Spleen (tissue), 11 donors: ENCODE data around the gene TLE1. TPM values are rescaled to one million over a fixed set of nuclear protein-coding genes. Genes with fewer than 3 reads are reported as not detected.

Source experiments
- DNase-seq: peaks from one replicate; pipeline ENCODE4 v3.0.0-alpha.2; 2020
- H3K27ac ChIP-seq, 8 donors: fragments of 200-600 bp; sonication (generic) in 7 of 8; 1 replicate in 4 of 8; 2 replicates in 4 of 8; pipeline versions ENCODE4 v1.5.0 to v1.8.0; 2016 to 2021; ENCODE audit warnings: inconsistent platforms in 4 of 8, mild to moderate bottlenecking in 4 of 8, moderate library complexity in 1 of 8
- H3K27me3 ChIP-seq, 7 donors: fragments of 200-600 bp; sonication (generic) in 6 of 7; replicated peaks in 1 of 7; 1 replicate in 4 of 7; 2 replicates in 3 of 7; pipeline versions ENCODE4 v1.5.0 to v1.8.0; 2016 to 2021; ENCODE audit warnings: inconsistent platforms in 3 of 7, mild to moderate bottlenecking in 1 of 7
- H3K36me3 ChIP-seq, 6 donors: fragments of 200-600 bp; sonication (generic) in 5 of 6; 1 replicate in 4 of 6; 2 replicates in 2 of 6; pipeline versions ENCODE4 v1.5.0 to v1.8.0; 2016 to 2021; ENCODE audit warnings: inconsistent platforms in 2 of 6
- H3K4me1 ChIP-seq, 6 donors: fragments of 200-600 bp; sonication (generic) in 5 of 6; 1 replicate in 3 of 6; 2 replicates in 3 of 6; pipeline versions ENCODE4 v1.5.0 to v1.8.0; 2016 to 2021; ENCODE audit warnings: inconsistent platforms in 3 of 6
- H3K4me3 ChIP-seq, 8 donors: fragments of 200-600 bp; sonication (generic) in 7 of 8; 1 replicate in 4 of 8; 2 replicates in 4 of 8; pipeline versions ENCODE4 v1.5.0 to v1.8.0; 2016 to 2021; ENCODE audit warnings: inconsistent platforms in 4 of 8, mild to moderate bottlenecking in 4 of 8, moderate library complexity in 2 of 8
- H3K9me3 ChIP-seq, 8 donors: fragments of 200-600 bp; sonication (generic) in 7 of 8; 1 replicate in 4 of 8; 2 replicates in 4 of 8; pipeline versions ENCODE4 v1.5.0 to v1.8.0; 2016 to 2021; ENCODE audit warnings: inconsistent platforms in 4 of 8
- CTCF ChIP-seq, 11 experiments: fragments of 200-600 bp in 7 of 11; fragments of 450-650 bp in 4 of 11; sonication (generic) in 4 of 11; IDR thresholded peaks in 8 of 11; conservative IDR thresholded peaks in 3 of 11; 1 replicate in 7 of 11; 2 replicates in 4 of 11; pipeline versions ENCODE4 v1.4.0 to v1.8.0; 2016 to 2021; ENCODE audit warnings: antibody characterized with exemption in 11 of 11, inconsistent platforms in 4 of 11, mild to moderate bottlenecking in 1 of 11
- POLR2A ChIP-seq, 3 donors: fragments of 450-650 bp; IDR thresholded peaks; one replicate each; pipeline ENCODE4 v1.5.1; 2017; ENCODE audit warnings: antibody characterized with exemption in 3 of 3, mild to moderate bottlenecking in 1 of 3
- POLR2AphosphoS5 ChIP-seq, 3 donors: sonication (generic); formaldehyde crosslinking; IDR thresholded peaks; one replicate each; pipeline ENCODE4 v1.5.1; 2017; ENCODE audit warnings: antibody characterized with exemption in 3 of 3
- WGBS, 5 donors: extraction: QIAGEN DNeasy Blood & Tissue Kit in 3 of 5; methylation state at CpG; one replicate each; pipeline versions ENCODE4 v1.1.5 to v1.1.7; 2013 to 2018; 5-methylcytosine and 5-hydroxymethylcytosine counted together
- intact Hi-C: fragments of 100-400 bp; cut with DNase I; formaldehyde crosslinking; loops from one replicate; pipeline ENCODE4 v1.15.0; 2023; ENCODE audit warnings: low total_unique reads
- polyA plus RNA-seq, 3 donors: library from polyadenylated mRNA; stranded (reverse); fragments of 200-250 nt; gene quantifications; one replicate each; pipeline ENCODE4 v1.2.1, GENCODE V29; 2013
- total RNA-seq, 7 donors: library from RNA; depleted of rRNA in 3 of 7; stranded (reverse); fragments of >200 nt in 3 of 7; fragmentation: NEBNext Ultra II Directional in 4 of 7; extraction: Animal tissue kit (Norgen Biotek cat#: 25700) in 4 of 7; gene quantifications; one replicate each; pipeline versions ENCODE4 v1.1.0 to v1.2.1, GENCODE V29; 2016 to 2021
- donor health status: healthy with polysubstance abuse.
- donor health status: DM: no; HTN: no; CAD: no; lungs with moderate emphysema.
- donor health status: DM: no; HTN: no; CAD: no.
- donor health status: Bipolar disorder and iron deficiency.
- donor health status: healthy.
- donor health status: DM: no; HTN: no; CAD: no.
- donor health status: DM: yes; HTN: yes; CAD: no.

TLE1 gene
- total and polyA plus RNA-seq, 10 donors = 34.7 to 110 (median 60.2) TPM

GRCh38 chr9:81538890-81539289 lies 150.5 kb downstream of the TLE1 start:
- Histone ChIP-seq H3K27me3 (no peaks in the 10 kb centered on the region), H3K4me1 (no peaks in the 10 kb centered on the region), H3K4me3 (no peak overlapping the region), H3K36me3 (no peaks in the 10 kb centered on the region), H3K27ac (no peak overlapping the region), H3K9me3 (no peaks in the 10 kb centered on the region)
- WGBS, 5 donors = 83 to 94% (median 89%) methylated on average over 6 of the region's 6 CpGs
- TF ChIP-seq POLR2A (IDR thresholded peaks at IDR 0.05) = no peak
- TF ChIP-seq CTCF (IDR thresholded peaks at IDR 0.05 in 8 of 11, conservative IDR thresholded peaks at IDR 0.05 in 3 of 11) = no peak
- no peak for DNase-seq
- intact Hi-C loops = no loop called here

GRCh38 chr9:81537964-81538363 lies 151.4 kb downstream of the TLE1 start:
- Histone ChIP-seq H3K27me3 (no peaks in the 10 kb centered on the region), H3K9me3 (no peaks in the 10 kb centered on the region), H3K27ac (no peak overlapping the region), H3K36me3 (no peaks in the 10 kb centered on the region), H3K4me3 (no peak overlapping the region), H3K4me1 (no peaks in the 10 kb centered on the region)
- intact Hi-C loops = no loop called here
- TF ChIP-seq POLR2AphosphoS5 (IDR thresholded peaks at IDR 0.05) (no peak), CTCF (IDR thresholded peaks at IDR 0.05 in 8 of 11, conservative IDR thresholded peaks at IDR 0.05 in 3 of 11) (no peak), POLR2A (IDR thresholded peaks at IDR 0.05) (no peak)
- 93 to 100% (median 98%) methylated on average over 1 of the region's 1 CpG for WGBS, 5 donors
- no peak for DNase-seq

- Histone ChIP-seq H3K9me3 (no peaks in the 10 kb centered on the region), H3K4me3 (no peak overlapping the region), H3K4me1 (no peaks in the 10 kb centered on the region), H3K27me3 (no peaks in the 10 kb centered on the region), H3K27ac (no peak overlapping the region), H3K36me3 (no peaks in the 10 kb centered on the region)
- WGBS, 5 donors = 89 to 96% (median 95%) methylated on average over 9 of the region's 9 CpGs
- no peak for DNase-seq
- TF ChIP-seq POLR2AphosphoS5 (IDR thresholded peaks at IDR 0.05) (no peak), CTCF (IDR thresholded peaks at IDR 0.05 in 8 of 11, conservative IDR thresholded peaks at IDR 0.05 in 3 of 11) (no peak), POLR2A (IDR thresholded peaks at IDR 0.05) (no peak)
- intact Hi-C loops = no loop called here
Observed at GRCh38 chr9:81536242-81537025, 152.9 kb downstream of the TLE1 start.

- H3K4me3 ChIP-seq = no peak overlapping the region
- peaks cover 0 to 6% (median 2%) of the 10 kb centered on the region in 6 donors for H3K4me1 ChIP-seq
- intact Hi-C loops = no loop called here
- H3K27ac ChIP-seq = no peak overlapping the region
- TF ChIP-seq POLR2A (IDR thresholded peaks at IDR 0.05) = no peak
- TF ChIP-seq CTCF (IDR thresholded peaks at IDR 0.05 in 8 of 11, conservative IDR thresholded peaks at IDR 0.05 in 3 of 11) = no peak
- TF ChIP-seq POLR2AphosphoS5 (IDR thresholded peaks at IDR 0.05) = no peak
- WGBS, 5 donors = 83 to 92% (median 87%) methylated on average over 9 of the region's 9 CpGs
- H3K27me3 ChIP-seq = no peaks in the 10 kb centered on the region
- no peak for DNase-seq
- H3K36me3 ChIP-seq = no peaks in the 10 kb centered on the region
- no peaks in the 10 kb centered on the region for H3K9me3 ChIP-seq
Observed at GRCh38 chr9:81535542-81536241, 153.7 kb downstream of the TLE1 start.
